K562 (cell line): ENCODE data around the gene GUK1. TPM values are rescaled to one million over a fixed set of nuclear protein-coding genes. Genes with fewer than 3 reads are reported as not detected.

Source experiments
- KDM1A ChIP-seq, 2 experiments: fragments of 450-650 bp; IDR thresholded peaks; 2 replicates each; pipeline ENCODE4 v1.6.1; 2016; ENCODE audit warnings: mild to moderate bottlenecking in 2 of 2
- LEF1 ChIP-seq: fragments of 450-650 bp; IDR thresholded peaks from 2 replicates; pipeline ENCODE4 v1.6.1; 2016; ENCODE audit warnings: mild to moderate bottlenecking
- NELFE ChIP-seq: IDR thresholded peaks from 2 replicates; pipeline ENCODE4 v1.6.1; 2011; ENCODE audit warnings: mild to moderate bottlenecking; ENCODE audit not compliant: insufficient read depth, insufficient read length
- NFYB ChIP-seq: IDR thresholded peaks from 2 replicates; pipeline ENCODE4 v1.6.1; 2011; ENCODE audit warnings: mild to moderate bottlenecking, moderate library complexity; ENCODE audit not compliant: insufficient read length; ENCODE audit errors: extremely low read depth
- SMAD2 ChIP-seq: fragments of 150-350 bp; IDR thresholded peaks from 2 replicates; pipeline ENCODE4 v1.6.1; 2014; ENCODE audit warnings: low read depth, mild to moderate bottlenecking, low read length
- TARDBP ChIP-seq: fragments of 450-650 bp; IDR thresholded peaks from 2 replicates; pipeline ENCODE4 v1.6.1; 2016
- ZNF407 ChIP-seq: fragments of 450-650 bp; IDR thresholded peaks from 2 replicates; pipeline ENCODE4 v1.6.1; 2016; ENCODE audit warnings: low read depth
- ZNF436 ChIP-seq: fragments of 250-450, 450-650 bp; sonication (Bioruptor Pico); formaldehyde crosslinking; IDR thresholded peaks from 2 replicates; pipeline ENCODE4 v1.7.0; 2020; ENCODE audit warnings: mild to moderate bottlenecking
- polyA plus RNA-seq, 8 experiments: library from polyadenylated mRNA; depleted of rRNA in 4 of 8; stranded (reverse) in 5 of 8; unstranded in 3 of 8; fragments of >200 nt; fragmentation: Nextera tagmentation in 2 of 8; fragmentation: Illumina TruSeq in 1 of 8; extraction: Ambion mirVana in 2 of 8; extraction: Trizol in 1 of 8; gene quantifications; 2 replicates each; pipeline versions ENCODE4 v1.2.1 to v1.2.3, GENCODE V29; 2011 to 2014; ENCODE audit warnings: inconsistent platforms in 1 of 8, missing spikeins in 1 of 8
- total RNA-seq, 7 experiments: library from RNA; depleted of rRNA in 6 of 7; stranded (reverse); fragments of >200 nt in 6 of 7; fragmentation: Illumina TruSeq in 2 of 7; extraction: Trizol in 2 of 7; gene quantifications; 2 replicates each; pipeline versions ENCODE4 v1.2.1 to v1.2.3, GENCODE V29; 2011 to 2021; ENCODE audit warnings: low replicate concordance in 1 of 7

The GUK1 gene
- total and polyA plus RNA-seq, 9 of the 15 experiments (the other 6 are each of a cell fraction or from before 2014, with no cell fraction given) = 7.0 to 331 (median 132) TPM

GRCh38 chr1:228152097-228152917 is 12.2 kb downstream of the GUK1 start (continued):
- TF ChIP-seq KDM1A (IDR thresholded peaks at IDR 0.05) (no peak), NFYB (no peak), LEF1 (no peak), SMAD2 (no peak), NELFE (no peak), TARDBP (no peak), ZNF407 (no peak), ZNF436 (CRISPR knock-in tag) (no peak)
